NCI-H1694 treated with DMSO at 0.1 percent for 48 hours (cell line): ENCODE data around the gene POLR3F.
"Not testable (repeated sequence)": the region's sequence is repeated elsewhere in the genome, so short reads cannot be mapped to it uniquely, and the experiment has no call there.

Experiments used
- DNase-seq: peaks from one replicate; lab custom pipeline; 2025; lab: John Stamatoyannopoulos, UW

The POLR3F gene

GRCh38 chr20:18504479-18505060, 37.4 kb downstream of the POLR3F start:
- DNase-seq: no peak

GRCh38 chr20:18506744-18507143, 39.6 kb downstream of the POLR3F start:
- no peak for DNase-seq

GRCh38 chr20:18507218-18508191, 40.3 kb downstream of the POLR3F start, which contains the start of gene SEC23B:
TSS of gene SEC23B (plus strand) at chr20:18507940. CDS start at chr20:18510836, 2,896 bp downstream.
- peak; percentile 94 for DNase-seq

- DNase-seq: no peak
Observed at GRCh38 chr20:18511571-18511970, 44.4 kb downstream of the POLR3F start.

GRCh38 chr20:18513208-18513607, 46.0 kb downstream of the POLR3F start:
- no peak for DNase-seq

- no peak for DNase-seq
Observed at GRCh38 chr20:18514127-18514526, 46.9 kb downstream of the POLR3F start.

- no peak for DNase-seq
Observed at GRCh38 chr20:18515973-18516372, 48.8 kb downstream of the POLR3F start.

- not testable (repeated sequence) for DNase-seq
Observed at GRCh38 chr20:18522066-18522465, 54.9 kb downstream of the POLR3F start.

GRCh38 chr20:18523066-18523465, 55.9 kb downstream of the POLR3F start:
- no peak for DNase-seq

GRCh38 chr20:18524646-18525045, 57.5 kb downstream of the POLR3F start:
- DNase-seq: no peak

- DNase-seq: not testable (repeated sequence)
Observed at GRCh38 chr20:18526761-18527160, 59.6 kb downstream of the POLR3F start.

- no peak for DNase-seq
Observed at GRCh38 chr20:18527339-18527738, 60.1 kb downstream of the POLR3F start.

- DNase-seq: no peak
Observed at GRCh38 chr20:18527836-18528235, 60.6 kb downstream of the POLR3F start.

GRCh38 chr20:18529041-18529440, 61.9 kb downstream of the POLR3F start:
- no peak for DNase-seq

GRCh38 chr20:18532626-18533025, 65.4 kb downstream of the POLR3F start:
- DNase-seq: no peak

- no peak for DNase-seq
Observed at GRCh38 chr20:18533491-18533890, 66.3 kb downstream of the POLR3F start.

GRCh38 chr20:18533978-18534644, 66.9 kb downstream of the POLR3F start:
- DNase-seq: no peak
